GM21737 (cell line): ENCODE measurements around the gene COX7A2.

Source experiments
- ATAC-seq: cut with Tn5 transposase; IDR thresholded peaks from one replicate; pipeline ENCODE4 v1.9.1; 2021; ENCODE audit warnings: mild to moderate bottlenecking, moderate library complexity; ENCODE audit not compliant: unreplicated experiment

Gene COX7A2

DNA sequence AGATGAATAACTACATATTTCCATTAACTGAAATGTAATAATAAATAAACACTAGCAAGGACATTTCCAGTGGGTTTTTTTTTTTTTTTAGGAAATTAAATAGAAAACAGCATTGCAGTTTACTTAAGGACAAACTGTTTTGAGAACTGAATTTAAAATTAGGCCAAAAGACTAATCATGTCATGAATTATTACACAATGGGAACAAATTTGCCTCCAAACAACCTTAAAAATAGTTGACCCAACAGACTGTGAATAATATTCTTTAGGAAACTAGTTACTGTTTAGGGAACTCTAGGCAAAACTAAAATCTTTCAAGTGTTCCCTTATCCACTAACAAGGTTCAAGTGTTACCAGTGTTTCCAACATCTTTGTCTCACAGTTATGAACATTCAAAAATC is 21.3 kb downstream of the COX7A2 start:
- ATAC-seq = no peak

DNA sequence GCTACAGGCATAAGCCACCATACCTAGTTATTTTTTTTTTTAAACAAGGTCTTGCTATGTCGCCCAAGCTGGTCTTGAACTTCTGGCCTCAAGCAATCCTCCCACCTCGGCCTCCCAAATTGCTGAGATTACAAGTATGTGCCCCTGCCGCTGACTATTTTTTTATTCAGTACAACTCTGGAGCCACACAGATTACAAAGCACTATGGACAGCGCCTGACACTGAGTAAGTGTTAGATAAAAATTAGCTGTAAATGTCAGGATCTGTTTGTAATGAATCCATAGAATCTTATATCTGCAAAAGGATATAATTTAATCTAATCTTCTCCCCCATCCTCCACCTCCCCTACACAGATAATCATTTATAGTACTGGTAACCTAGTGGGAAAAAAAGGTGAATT is 22.5 kb downstream of the COX7A2 start:
- ATAC-seq = no peak

GRCh38 chr6:75220357-75220756 is 23.2 kb downstream of the COX7A2 start:
- ATAC-seq = no peak

GRCh38 chr6:75219263-75219662 is 24.3 kb downstream of the COX7A2 start:
- no peak for ATAC-seq

- ATAC-seq = no peak
Measured at GRCh38 chr6:75217193-75217592, 26.4 kb downstream of the COX7A2 start.

DNA sequence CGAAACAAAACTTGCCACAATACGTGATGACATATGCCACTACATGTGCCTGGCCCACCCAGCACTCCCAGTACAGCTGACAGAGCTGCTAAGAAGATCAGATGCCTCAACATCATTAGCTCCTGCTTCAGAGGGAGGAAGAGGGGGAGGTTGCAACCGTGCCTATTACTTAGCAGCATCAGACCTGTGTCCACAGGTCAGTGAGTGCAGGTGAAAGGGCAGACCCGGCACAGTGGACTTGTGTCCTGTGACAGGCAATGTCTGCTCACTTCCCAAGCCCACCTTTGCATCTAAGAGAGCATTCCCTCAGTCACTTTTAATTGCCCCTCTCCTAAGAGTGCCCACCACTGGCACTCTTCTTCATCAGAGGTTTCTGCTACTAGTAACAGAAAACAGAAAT is 28.3 kb downstream of the COX7A2 start:
- no peak for ATAC-seq

GRCh38 chr6:75213732-75214131 is 29.9 kb downstream of the COX7A2 start:
- ATAC-seq = no peak

DNA sequence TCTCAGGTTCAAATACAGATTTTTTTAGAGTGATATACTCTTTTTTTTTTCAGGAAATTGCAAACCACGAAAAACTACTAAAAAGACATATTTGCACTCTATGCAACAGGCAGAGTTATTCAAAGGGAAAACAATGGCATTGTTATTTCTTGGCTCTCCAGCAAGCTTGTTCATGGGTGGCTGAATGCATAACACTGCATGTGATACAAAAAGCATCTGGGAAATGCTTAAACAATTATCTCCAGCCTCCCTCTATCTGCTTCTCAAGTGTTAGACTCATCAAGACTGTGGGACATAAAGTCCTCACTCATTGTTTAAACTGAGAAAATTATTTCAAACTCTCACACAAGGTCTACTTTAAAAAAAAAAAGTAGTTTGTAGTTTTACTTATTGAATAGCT is 30.5 kb downstream of the COX7A2 start:
- no peak for ATAC-seq

- no peak for ATAC-seq
Measured at GRCh38 chr6:75211920-75212590, 31.5 kb downstream of the COX7A2 start.

DNA sequence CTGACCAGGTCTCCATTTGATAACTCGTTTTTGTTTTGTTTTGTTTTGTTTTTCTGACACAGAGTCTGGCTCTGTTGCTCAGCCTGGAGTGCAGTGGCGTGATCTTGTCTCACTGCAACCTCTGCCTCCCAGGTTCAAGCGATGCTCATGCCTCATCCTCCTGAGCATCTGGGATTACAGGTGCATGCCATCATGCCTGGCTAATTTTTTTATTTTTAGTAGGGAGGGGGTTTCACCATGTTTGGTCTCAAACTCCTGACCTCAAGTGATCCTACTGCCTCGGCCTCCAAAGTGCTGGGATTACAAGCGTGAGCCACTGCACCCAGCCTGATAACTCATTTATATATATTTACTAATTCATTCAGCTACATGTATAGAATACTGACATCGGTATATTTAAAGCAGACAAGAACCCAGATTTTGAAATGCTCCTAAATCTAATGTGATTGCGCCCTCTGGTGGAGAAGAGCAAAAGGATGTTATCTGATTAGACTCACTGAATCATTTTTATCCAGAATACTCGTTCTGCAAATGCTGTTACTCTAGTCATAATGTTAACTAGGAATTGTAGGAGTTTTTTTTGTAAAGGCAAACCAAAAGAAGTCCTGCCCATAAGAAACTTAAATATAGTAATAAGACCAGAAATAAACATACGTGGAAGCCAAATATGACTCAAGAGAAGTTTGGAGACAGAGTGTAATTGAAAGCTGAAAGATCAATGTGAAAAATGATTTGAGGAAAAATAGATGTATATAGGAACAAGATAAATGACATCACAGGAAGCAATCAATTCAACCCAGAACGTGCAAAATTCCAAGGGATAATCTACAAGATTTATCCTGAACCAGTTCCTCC is 32.5 kb downstream of the COX7A2 start:
- no peak for ATAC-seq

DNA sequence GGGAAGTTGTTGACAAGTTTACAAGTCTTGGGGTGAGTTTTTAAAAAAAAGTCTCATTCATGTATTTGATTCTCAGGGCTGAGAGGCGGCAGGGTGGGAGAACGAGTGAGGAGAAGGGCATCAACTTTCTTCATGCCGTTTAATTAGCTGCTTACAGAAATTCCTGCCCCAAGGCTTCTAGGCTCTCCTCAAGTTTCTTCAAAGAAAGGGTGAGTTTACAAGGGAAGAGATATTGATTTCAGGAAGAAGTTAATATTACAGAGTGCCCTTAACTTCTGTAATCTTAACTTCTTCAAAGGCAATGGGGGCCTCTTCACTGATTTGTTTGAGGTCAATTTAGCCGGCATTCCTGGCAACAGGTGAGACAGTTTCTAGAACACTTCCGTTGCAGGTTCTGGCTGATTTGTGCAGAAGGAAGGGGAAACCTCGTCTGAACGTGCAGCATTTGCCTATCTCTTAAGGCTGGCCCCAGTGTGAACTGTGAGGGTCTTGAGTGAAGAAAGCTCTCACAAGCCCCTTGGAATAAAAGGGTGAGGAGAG is 34.3 kb downstream of the COX7A2 start:
- no peak for ATAC-seq

DNA sequence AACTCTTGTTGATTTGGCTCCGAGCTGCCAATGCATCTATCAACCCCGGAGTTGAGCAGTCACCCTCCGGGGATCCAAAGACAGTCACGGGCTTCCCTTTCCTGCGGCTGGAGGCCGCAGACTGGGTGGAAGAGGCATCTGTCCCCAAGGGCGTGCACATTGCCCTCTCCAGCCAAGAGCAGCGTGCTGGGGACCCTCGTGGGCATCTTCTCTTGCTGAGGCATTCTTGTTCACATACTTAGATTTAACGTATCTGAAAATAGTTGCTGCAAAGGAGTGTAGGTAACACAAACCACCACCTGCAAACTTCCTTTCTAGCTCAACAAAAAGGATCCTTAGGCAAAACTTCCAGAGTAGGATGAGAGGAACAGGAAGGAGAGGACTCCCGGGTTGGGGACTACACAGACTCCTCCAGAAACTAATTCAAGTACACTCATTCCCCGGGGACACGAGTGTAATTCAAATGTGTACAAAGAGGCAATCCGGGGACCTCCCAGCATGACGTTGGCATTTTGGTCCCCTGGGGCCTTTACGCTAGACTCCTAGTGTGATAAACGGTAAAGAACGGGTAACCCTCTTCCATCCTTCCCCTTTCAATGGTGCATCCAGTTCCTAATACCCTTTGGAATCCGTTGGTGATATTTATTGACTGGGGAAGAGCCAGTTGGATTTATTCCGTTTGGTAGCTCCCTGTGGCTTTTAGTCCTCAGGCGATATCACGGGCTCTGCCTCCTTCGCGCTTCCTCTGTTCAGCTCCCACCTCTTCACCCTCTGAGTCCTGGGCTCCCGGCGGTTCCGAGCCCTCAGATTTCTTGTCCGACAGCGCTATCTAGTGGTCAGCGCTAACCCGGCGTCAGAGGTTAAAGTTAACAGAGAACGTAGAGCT is 35.1 kb downstream of the COX7A2 start:
- peak; percentile 75 for ATAC-seq

GRCh38 chr6:75206576-75207342 is 36.8 kb downstream of the COX7A2 start:
- no peak for ATAC-seq

GRCh38 chr6:75205776-75206575 is 37.6 kb downstream of the COX7A2 start, which contains the start of gene COL12A1:
TSS of gene COL12A1 (minus strand) at chr6:75206053. CDS start at chr6:75202792, 3,261 bp downstream.
- no peak for ATAC-seq

DNA sequence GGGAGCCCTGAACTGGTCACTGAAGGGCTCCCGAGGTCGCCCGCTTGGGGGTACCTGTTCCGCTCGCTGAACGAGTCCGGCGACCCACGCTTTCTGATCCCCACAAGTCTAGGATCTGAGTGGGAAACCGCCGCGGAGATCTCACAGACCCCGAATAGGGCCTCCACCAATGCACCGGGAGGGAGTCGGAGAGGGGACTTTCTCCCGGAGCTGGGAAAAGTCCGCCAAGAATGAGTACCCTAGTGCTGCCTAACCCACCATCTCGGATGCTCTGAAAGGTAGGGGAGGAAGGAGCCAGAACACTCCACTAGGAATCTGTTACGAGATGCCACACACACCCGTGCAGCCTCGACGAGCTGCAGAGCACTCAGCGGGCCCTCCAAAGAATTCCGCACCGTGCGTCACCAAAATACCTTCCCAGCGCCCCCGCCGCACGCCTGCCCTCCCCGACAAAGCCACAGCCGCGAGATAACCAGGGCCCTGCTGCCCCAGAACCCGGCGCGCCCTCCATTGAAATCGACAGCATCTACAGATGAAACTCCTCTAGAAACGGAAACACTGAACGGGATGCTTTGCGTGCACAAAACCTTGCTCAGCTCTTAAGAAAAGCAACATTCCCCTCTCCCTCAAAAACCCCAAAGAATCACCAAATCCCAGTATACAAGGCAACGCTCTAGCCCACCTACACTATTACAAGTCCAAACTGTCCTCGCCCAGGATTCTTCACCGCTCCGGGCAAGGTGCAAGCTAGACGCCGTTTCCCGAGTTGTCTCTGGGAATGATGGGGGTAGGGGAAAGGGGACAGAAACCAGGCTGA is 38.4 kb downstream of the COX7A2 start:
- no peak for ATAC-seq

- ATAC-seq = no peak
Measured at GRCh38 chr6:75204217-75204958, 39.2 kb downstream of the COX7A2 start.

- no peak for ATAC-seq
Measured at GRCh38 chr6:75203721-75204120, 39.9 kb downstream of the COX7A2 start.

GRCh38 chr6:75202676-75203131 is 40.9 kb downstream of the COX7A2 start:
- no peak for ATAC-seq
